Measurements from ENCODE around the gene PTGES3L. TPM values are rescaled to one million over a fixed set of nuclear protein-coding genes. Genes with fewer than 3 reads are reported as not detected.

PTGES3L gene
- total and polyA plus RNA-seq, 2 of the 13 experiments (the other 11 are each of a cell fraction or from before 2014, with no cell fraction given) = 1.2 to 2.9 TPM

GRCh38 chr17:42979511-42980273, at the start of gene PTGES3L (continued):
- no peak for TF ChIP-seq ZBTB10 (CRISPR knock-in tag; IDR thresholded peaks at IDR 0.05; ENCODE audit: borderline replicate concordance)
- TF ChIP-seq HINFP (CRISPR knock-in tag; IDR thresholded peaks at IDR 0.05; ENCODE audit: low read depth) = no peak
- TF ChIP-seq JUND (CRISPR knock-in tag; IDR thresholded peaks at IDR 0.05) = no peak
- peak; percentile 54; the same call in 1 of the 2 replicates for TF ChIP-seq ZNF317 (CRISPR knock-in tag; IDR thresholded peaks at IDR 0.05)
- no peak for TF ChIP-seq USF2 (IDR thresholded peaks at IDR 0.05; ENCODE audit: low read depth, low read length)
- peak; percentile 52; the same call in 1 of the 2 replicates for TF ChIP-seq USF2 (CRISPR knock-in tag; IDR thresholded peaks at IDR 0.05; ENCODE audit: borderline replicate concordance)
- TF ChIP-seq PTBP1 (IDR thresholded peaks at IDR 0.05; ENCODE audit: low read depth, low read length, poor library complexity, severe bottlenecking) = no peak
- TF ChIP-seq HNF1B (CRISPR knock-in tag; IDR thresholded peaks at IDR 0.05) = peak; percentile 2; the same call in 1 of the 2 replicates
- TF ChIP-seq CAMTA2 (CRISPR knock-in tag; IDR thresholded peaks at IDR 0.05; ENCODE audit: borderline replicate concordance) = 0 out of 2 replicates have a peak, but pooled peaks have one; percentile 44
- TF ChIP-seq SMAD1 (CRISPR knock-in tag; IDR thresholded peaks at IDR 0.05; ENCODE audit: borderline replicate concordance, low read depth) = no peak
- 0 out of 2 replicates have a peak, but pooled peaks have one; percentile 65 for TF ChIP-seq ZNF800 (CRISPR knock-in tag; IDR thresholded peaks at IDR 0.05)
- TF ChIP-seq ZNF746 (CRISPR knock-in tag; IDR thresholded peaks at IDR 0.05) = 0 out of 2 replicates have a peak, but pooled peaks have one; percentile 8
- peak; percentile 94 for TF ChIP-seq ZNF263 (CRISPR knock-in tag; IDR thresholded peaks at IDR 0.05)
- no peak for TF ChIP-seq FOSL2 (CRISPR knock-in tag; IDR thresholded peaks at IDR 0.05)
- peak; percentile 3; the same call in 1 of the 2 replicates for TF ChIP-seq HNF4A (CRISPR knock-in tag; IDR thresholded peaks at IDR 0.05)
- TF ChIP-seq, protein P1, sequence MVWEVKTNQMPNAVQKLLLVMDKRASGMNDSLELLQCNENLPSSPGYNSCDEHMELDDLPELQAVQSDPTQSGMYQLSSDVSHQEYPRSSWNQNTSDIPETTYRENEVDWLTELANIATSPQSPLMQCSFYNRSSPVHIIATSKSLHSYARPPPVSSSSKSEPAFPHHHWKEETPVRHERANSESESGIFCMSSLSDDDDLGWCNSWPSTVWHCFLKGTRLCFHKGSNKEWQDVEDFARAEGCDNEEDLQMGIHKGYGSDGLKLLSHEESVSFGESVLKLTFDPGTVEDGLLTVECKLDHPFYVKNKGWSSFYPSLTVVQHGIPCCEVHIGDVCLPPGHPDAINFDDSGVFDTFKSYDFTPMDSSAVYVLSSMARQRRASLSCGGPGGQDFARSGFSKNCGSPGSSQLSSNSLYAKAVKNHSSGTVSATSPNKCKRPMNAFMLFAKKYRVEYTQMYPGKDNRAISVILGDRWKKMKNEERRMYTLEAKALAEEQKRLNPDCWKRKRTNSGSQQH (CRISPR knock-in tag; IDR thresholded peaks at IDR 0.05; ENCODE audit: low read depth) = no peak; the same call in 1 of the 2 replicates

All from HepG2 (cell line).